Upper lobe of right lung (tissue), 1 donor: ENCODE data around the gene TENT4A. TPM values are rescaled to one million over a fixed set of nuclear protein-coding genes. Genes with fewer than 3 reads are reported as not detected.

Source experiments
- ATAC-seq: fragments of 200-7000 bp; cut with Tn5 transposase; one replicate; pipeline ENCODE4 v1.9.1; 2020; ENCODE audit warnings: mild to moderate bottlenecking, moderate library complexity
- DNase-seq: peaks from one replicate; pipeline ENCODE4 v3.0.0-alpha.2; 2020
- H3K27ac ChIP-seq: fragments of 200-600 bp; one replicate; pipeline ENCODE4 v1.8.0; 2022
- H3K27me3 ChIP-seq: fragments of 200-600 bp; one replicate; pipeline ENCODE4 v1.8.0; 2022; ENCODE audit warnings: mild to moderate bottlenecking
- H3K36me3 ChIP-seq: fragments of 200-600 bp; one replicate; pipeline ENCODE4 v1.8.0; 2022
- H3K4me1 ChIP-seq: fragments of 200-600 bp; one replicate; pipeline ENCODE4 v1.8.0; 2022
- H3K4me3 ChIP-seq: fragments of 200-600 bp; one replicate; pipeline ENCODE4 v1.8.0; 2022; ENCODE audit warnings: mild to moderate bottlenecking
- H3K9me3 ChIP-seq: fragments of 200-600 bp; one replicate; pipeline ENCODE4 v1.8.0; 2022
- CTCF ChIP-seq: fragments of 200-600 bp; IDR thresholded peaks from one replicate; pipeline ENCODE4 v1.8.0; 2022; ENCODE audit warnings: antibody characterized with exemption
- intact Hi-C: fragments of 100-400 bp; cut with DNase I; formaldehyde crosslinking; loops from one replicate; pipeline ENCODE4 v1.11.0; 2022
- total RNA-seq: library from RNA; stranded (reverse); fragmentation: NEBNext Ultra II Directional; extraction: Animal tissue kit (Norgen Biotek cat#: 25700); gene quantifications from one replicate; pipeline ENCODE4 v1.2.1, GENCODE V29; 2021
- donor health status: DM: no; HTN: yes; CAD: no; lungs with severe emphysema.

Gene TENT4A
- total RNA-seq, 1 donor from 2014 or later, result 19.9 TPM

DNA sequence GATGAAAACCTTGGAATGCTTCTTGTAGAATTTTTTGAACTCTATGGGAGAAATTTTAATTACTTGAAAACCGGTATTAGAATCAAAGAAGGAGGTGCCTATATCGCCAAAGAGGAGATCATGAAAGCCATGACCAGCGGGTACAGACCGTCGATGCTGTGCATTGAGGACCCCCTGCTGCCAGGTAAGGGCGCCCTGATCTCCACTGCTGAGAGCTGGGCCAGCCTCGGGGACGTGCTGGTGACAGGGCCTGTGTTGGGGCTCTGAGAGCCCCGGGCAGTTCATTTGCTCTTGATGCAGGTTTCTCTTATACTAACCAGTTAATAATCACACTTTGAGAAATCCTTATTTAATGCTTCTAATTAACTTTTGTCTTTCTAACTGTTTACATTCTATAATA is 33.0 kb downstream of the TENT4A start:
- ATAC-seq (no peak), DNase-seq (no peak)
- Histone ChIP-seq H3K36me3 (peaks cover 86% of the 10 kb centered on the region), H3K4me3 (no peak overlapping the region), H3K27me3 (no peaks in the 10 kb centered on the region), H3K27ac (no peak overlapping the region), H3K9me3 (no peaks in the 10 kb centered on the region), H3K4me1 (no peaks in the 10 kb centered on the region)
- intact Hi-C loops, result loop anchor here (10.0 kb wide), 1 partner anchor 111 kb away; the partner anchor contains the start of genes NSUN2 and SRD5A1
- TF ChIP-seq CTCF, result no peak

- no peaks in the 10 kb centered on the region for H3K27me3 ChIP-seq
- H3K27ac ChIP-seq, result no peak overlapping the region
- no peaks in the 10 kb centered on the region for H3K9me3 ChIP-seq
- intact Hi-C loops, result loop anchor here (10.0 kb wide), 1 partner anchor 112 kb away; the partner anchor contains the start of genes NSUN2 and SRD5A1
- H3K4me3 ChIP-seq, result no peak overlapping the region
- no peak for ATAC-seq
- peak; percentile 38 for DNase-seq
- no peak for TF ChIP-seq CTCF
- H3K4me1 ChIP-seq, result no peaks in the 10 kb centered on the region
- H3K36me3 ChIP-seq, result peaks cover 88% of the 10 kb centered on the region
Observed at GRCh38 chr5:6747103-6747502, 33.9 kb downstream of the TENT4A start.

- no peak overlapping the region for H3K4me3 ChIP-seq
- no peaks in the 10 kb centered on the region for H3K27me3 ChIP-seq
- DNase-seq, result peak; percentile 42
- no peak overlapping the region for H3K27ac ChIP-seq
- no peaks in the 10 kb centered on the region for H3K9me3 ChIP-seq
- peaks cover 88% of the 10 kb centered on the region for H3K36me3 ChIP-seq
- H3K4me1 ChIP-seq, result no peaks in the 10 kb centered on the region
- intact Hi-C loops, result loop anchor here (10.0 kb wide), 1 partner anchor 113 kb away; the partner anchor contains the start of genes NSUN2 and SRD5A1
- ATAC-seq, result no peak
- no peak for TF ChIP-seq CTCF
Observed at GRCh38 chr5:6748142-6748541, 34.9 kb downstream of the TENT4A start.

DNA sequence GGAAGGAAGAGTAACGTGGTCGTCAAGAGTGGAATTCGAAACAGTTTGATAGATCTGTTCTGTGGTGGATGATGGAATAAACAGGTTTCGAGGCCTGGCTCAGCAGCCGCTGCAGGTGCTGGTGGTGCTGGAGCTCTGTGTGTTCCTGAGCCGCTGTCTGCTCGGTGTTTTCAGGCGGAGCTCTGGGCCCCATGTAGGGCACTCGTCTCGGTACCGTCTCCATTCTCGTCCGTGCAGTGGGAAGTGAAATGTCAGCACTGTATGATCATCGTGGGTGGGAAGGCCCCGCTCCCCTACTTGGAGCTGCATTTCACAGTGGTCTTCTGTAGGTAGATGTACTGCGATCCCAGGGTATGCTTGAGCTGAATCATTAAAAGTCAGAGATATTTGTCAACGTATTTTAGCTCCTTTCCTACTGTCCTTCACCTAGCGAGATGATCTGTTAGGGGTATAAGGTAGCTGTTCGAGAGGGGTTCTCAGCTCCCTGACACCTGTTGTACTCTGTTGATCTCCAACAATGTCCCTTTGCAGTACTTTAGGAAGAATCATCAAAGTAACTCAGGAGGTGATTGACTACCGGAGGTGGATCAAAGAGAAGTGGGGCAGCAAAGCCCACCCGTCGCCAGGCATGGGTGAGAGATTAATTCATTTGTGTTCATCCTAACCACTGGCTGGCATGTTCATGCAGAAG is 35.9 kb downstream of the TENT4A start:
- no peaks in the 10 kb centered on the region for H3K4me1 ChIP-seq
- H3K4me3 ChIP-seq, result no peak overlapping the region
- intact Hi-C loops, result loop anchor here (10.0 kb wide), 1 partner anchor 114 kb away; the partner anchor contains the start of genes NSUN2 and SRD5A1
- peak; percentile 34 for DNase-seq
- no peak for ATAC-seq
- no peaks in the 10 kb centered on the region for H3K9me3 ChIP-seq
- H3K27ac ChIP-seq, result no peak overlapping the region
- H3K27me3 ChIP-seq, result no peaks in the 10 kb centered on the region
- peaks cover 88% of the 10 kb centered on the region for H3K36me3 ChIP-seq
- TF ChIP-seq CTCF, result no peak

GRCh38 chr5:6750142-6750840 is 37.1 kb downstream of the TENT4A start:
- no peak for ATAC-seq

More at GRCh38 chr5:6750142-6750840, 37.1 kb downstream of the TENT4A start:
- Histone ChIP-seq H3K27me3 (no peaks in the 10 kb centered on the region), H3K27ac (no peak overlapping the region), H3K9me3 (no peaks in the 10 kb centered on the region), H3K4me1 (no peaks in the 10 kb centered on the region), H3K4me3 (no peak overlapping the region), H3K36me3 (peaks cover 96% of the 10 kb centered on the region)
- no peak for TF ChIP-seq CTCF
- peak; percentile 39 for DNase-seq
- intact Hi-C loops, result no loop called here
